Measurements from ENCODE around the gene LRRC47.

LRRC47 gene

DNA sequence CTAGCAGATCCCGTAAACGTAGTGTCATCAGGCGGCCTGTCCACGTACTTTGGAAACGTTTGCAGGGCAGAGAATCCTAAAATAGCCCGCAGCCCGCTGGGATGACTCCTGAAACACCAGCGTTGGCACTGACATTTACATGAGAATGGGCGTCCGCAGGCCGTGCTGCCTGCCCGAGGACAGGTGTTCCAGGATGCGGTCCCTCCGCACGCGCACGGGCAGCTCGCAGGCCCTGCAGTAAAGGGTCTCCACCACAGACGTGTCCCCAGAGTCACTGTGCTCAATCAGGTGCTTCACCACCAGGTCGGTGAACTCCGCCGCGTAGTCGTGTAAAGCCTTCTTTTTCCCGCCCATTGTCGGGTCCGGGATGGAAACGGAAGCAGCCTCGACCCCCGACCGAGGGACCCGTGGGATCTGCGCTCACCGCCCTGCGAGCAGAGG lies 49.9 kb downstream of the LRRC47 start:
- DNase-seq = no peak

DNA sequence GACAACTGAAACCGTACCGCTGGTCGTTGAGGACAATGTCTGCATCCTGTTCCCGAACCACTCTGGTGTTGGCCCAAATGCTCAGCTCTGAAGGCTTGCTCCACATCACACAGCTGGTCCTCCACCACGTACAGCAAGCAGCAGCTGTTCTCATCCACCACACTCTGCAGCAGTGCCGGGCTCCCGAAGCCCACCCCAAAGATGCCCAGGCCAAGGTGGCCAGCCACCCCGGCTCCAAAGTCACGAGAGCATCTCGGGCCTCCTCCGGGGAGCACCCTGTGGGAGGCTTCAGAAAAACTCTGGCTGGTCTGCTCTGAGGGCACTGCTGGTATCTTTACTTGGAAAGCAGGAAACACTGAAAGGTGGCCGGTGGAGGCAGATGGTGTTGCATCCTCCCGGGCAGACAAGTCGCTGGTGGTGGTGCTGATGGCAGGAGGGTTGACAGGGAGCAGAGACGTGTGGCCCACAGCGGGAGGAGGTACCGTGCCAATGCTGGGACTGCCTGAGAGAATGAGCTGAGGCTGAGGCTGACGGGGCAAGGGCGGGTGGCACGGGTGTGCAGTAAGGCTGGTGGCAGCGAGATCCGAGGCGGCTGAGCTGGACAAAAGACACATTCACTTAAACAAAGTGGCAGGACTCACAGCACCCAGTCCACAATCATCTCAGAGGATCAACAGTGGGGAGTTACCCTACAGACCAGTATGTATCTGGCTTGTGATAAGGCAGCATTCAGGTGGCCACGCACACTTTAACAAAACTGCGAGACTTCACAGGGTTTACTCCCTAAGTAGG lies 50.5 kb downstream of the LRRC47 start:
- DNase-seq = no peak

DNA sequence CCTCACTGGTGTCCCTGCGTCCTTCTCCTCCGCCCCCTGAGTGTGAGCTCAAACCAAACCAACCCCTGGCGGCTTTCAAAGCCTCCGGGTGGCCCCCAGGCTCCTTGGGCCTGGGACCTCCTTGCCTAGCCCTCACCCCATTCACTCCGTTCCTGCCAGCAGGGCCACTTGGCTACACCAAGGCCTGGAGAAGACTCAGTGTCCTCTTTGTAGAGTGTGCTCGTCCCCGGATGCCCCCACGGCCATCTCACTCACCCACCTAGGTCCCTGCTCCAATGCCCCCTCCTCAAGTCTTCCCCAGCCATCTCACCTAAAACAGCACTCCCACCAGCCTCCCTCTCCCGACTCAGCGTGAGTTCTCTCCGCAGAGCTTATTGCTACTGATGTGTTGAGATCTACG lies 51.2 kb downstream of the LRRC47 start:
- DNase-seq = no peak

DNA sequence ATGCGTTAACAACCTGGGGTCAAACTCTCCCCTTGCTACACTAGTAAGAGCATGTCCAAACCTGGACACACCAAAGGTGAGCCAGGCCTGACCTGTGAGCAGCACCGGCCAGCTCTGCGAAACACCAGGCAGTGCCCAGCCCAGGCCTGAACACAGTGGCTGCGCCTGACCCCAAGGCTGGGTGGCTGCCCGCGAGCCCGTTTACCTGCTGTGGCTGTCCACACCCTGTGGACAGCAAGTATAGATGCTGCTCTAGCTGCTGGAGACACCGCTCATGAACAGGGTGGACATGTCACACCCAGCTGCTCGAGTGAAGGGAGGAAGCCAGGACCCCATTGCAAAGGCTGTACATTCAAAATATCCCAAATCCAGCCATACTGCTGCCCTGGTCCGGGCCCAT lies 51.7 kb downstream of the LRRC47 start:
- no peak for DNase-seq

DNA sequence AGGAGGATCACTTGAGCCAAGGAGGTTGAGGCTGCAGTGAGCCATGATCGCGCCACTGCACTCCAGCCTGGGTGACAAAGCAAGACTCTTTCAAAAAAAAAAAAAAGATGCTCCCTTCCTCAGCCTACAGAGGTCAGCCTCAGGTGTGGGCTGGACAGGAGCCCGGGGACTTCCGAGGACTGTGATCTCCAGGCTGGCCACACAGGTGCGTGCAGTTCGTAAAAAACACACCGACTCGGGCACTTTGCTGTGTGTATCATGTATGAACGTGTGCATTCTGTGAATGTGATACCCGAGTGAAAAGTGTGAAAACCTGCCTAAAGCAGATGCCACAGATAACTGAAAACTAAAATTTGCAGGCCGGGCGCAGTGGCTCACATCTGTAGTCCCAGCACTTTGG lies 52.5 kb downstream of the LRRC47 start:
- DNase-seq = no peak

DNA sequence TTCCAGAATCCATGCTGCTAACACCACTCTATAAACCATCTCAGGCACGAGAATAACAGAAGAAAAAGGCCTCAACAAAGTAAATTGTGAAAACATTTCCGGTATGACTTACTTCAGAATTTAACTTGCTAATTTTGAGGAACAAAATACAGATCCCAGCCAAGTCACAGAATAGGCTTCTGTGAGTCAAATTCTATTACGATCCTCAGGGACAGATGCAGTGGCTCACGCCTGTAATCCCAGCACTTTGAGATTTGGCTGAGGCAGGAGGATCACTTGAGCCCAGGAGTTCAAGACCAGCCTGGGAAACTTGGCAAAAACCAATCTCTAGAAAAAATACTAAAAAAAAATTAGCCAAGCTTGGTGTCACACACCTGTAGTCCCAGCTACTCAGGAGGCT lies 52.9 kb downstream of the LRRC47 start:
- DNase-seq = no peak

DNA sequence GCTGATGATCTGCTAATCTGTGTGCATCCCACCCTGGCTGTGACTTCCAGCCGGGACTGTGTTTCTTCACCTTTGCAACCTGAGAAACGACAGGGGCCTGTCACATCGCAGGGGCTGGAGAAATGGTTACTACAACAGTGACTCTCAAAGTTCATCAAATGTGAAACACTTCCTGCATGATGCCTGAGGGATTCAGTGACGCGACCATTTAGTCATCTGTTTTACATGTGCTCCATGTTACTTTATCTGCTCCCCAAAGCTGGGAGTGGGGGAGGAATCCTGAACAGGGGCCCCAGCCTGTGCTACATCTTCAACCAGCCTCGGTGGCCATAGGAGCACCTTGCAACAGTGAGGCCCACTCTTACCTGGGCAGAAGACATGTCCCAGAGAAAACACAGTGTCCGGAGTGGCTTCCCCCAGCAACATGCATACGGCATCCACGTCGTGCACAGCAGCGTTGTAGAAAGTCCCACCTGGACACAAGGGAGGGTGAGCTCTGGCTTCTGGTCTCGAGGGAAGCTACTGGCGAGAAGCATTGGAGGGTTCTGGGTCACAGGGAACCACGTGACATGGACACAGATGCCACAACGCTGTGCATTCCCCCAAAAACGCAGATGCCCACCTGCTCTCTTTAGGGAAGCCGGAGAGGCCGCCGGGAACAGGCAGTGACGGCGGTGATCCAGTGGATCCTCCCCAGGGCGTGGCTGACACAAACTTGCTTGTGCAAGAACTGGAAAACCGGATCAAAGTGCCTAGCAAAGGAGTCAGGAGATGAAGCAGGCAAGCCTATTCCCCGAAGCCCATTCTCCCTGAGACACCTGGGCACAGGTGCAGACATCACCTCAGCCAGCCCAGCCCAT lies 53.6 kb downstream of the LRRC47 start:
- no peak for DNase-seq

DNA sequence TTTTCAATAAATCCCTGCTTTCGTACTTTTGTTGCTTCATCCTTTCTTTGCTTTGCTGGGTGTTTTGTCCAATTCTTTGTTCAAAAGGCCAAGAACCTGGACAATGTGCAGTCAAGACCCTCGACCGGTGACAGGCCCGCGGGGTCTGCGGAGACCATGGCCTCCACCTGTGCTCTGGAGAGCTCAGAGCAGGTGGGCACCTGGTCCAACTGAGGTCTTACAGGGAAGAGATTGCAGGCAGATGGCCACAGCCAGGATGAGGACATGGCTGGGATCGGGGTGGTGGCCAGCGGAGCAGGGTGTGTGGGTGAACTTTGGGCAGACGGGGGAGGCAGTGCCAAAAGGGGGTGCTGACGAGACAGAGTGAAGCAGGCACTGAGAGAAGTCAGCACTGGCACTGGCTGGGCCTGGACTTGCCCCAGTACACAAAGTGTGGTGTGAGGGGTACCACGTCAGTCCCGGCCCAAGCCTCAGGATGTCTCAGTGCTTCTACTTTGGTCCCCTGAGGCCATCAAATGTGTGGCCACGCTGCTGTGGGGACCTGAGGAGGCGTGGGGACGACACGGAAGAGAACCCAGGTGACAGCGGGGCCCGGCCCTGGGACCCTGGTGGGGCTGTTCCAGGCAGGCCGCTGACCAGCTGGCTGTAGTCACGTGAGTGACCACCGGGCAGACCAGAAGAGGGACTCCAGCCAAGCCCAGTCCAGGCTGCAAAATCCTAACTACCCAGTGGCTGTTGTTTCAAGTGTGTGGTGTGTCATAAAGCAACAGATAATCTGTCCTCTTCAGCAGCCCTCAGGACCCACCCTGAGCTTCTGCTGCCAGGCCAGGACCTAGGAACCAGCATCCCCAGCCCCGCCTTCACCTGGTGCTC lies 54.5 kb downstream of the LRRC47 start:
- DNase-seq = no peak

DNA sequence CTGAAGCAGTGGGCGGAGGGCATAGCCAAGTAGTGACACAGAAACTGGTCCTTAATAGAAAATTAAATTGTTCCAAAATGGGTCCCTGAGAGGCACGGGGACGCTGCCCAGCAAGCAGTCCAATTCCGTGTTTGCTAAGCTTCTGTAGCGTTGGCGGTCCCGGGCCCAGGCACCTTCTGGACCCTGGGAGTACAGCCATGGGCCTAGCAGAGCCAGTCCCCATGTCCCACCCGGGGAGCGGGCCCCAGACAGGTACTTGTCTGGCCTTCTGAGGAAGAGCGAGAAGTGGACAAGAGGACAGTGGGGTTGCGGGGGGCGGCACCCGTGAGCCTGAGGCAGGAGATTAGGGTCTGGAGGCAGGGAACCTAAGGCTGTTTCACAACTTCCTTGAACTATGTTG lies 55.5 kb downstream of the LRRC47 start:
- no peak for DNase-seq

DNA sequence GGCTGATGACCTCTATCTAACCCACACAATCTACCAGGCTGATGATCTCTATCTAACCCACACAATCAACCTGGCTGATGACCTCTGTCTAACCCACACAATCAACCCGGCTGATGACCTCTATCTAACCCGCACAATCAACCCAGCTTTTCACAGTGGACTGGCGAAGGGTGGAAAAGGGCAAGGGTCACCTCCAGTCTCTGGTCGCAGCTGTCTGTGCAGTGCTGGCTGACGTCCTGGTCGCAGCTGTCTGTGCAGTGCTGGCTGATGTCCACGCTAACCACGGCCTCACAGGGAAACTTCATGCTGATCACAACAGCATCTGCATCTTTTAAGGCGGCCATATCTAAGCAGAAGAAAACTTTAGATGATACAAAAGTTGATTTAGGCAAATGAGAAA lies 56.3 kb downstream of the LRRC47 start:
- no peak for DNase-seq

DNA sequence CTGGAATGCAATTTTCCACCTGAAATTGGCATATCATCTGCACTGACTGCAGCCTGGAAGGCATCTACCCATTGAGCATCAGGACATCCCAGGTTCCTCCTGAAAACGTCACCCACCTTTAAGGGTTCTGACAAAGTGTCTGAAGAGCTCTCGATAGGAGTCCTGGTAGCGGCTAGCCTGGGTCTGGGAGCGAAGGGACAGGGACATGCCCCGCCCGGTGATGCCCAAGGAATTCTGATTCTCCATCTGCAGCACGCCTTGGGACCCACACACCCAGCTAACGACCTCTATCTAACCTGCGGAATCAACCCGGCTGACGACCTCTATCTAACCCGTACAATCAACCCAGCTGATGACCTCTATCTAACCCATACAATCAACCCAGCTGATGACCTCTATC lies 57.4 kb downstream of the LRRC47 start:
- DNase-seq = no peak

DNA sequence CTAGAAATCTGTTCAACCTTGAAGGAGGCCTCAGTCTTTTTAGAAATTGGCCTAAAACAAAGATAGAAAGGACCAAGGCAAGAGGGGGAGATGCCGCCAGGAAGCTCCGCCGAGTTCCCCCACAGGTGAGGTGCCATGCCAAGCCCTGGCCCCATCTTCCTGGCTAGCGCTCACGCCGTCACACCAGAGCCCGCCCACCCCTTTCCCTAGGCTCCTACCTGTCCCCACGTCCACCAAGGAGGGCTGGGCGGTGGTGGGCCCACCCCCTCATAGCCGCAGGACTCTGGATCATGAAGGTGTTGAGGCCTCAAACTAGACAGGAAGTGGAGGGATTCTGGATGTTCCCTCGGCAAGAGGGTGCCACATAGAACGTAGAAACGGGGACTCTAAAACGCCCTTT lies 59.6 kb downstream of the LRRC47 start:
- no peak for DNase-seq

DNA sequence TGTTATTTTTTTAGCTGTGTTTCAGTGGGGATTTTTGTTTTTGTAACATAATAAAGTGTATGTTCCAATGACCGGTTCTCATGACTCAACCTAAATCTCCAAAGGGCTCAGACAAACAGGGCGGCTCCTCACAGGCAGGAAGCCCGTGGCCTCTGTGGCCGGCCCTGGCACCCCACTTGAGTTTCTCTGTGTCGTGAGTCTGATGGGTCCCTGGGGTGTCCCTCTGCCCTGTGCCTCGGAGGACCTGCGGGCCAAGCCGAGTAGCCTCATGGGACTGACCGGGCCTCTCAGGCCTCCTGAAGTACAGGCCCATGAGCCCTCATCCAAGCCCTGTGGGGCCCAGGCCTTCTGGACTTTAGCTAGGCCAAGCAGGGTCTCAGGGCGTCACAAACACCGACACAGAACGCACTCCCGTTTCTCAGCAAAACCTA lies 60.2 kb downstream of the LRRC47 start:
- DNase-seq = no peak

DNA sequence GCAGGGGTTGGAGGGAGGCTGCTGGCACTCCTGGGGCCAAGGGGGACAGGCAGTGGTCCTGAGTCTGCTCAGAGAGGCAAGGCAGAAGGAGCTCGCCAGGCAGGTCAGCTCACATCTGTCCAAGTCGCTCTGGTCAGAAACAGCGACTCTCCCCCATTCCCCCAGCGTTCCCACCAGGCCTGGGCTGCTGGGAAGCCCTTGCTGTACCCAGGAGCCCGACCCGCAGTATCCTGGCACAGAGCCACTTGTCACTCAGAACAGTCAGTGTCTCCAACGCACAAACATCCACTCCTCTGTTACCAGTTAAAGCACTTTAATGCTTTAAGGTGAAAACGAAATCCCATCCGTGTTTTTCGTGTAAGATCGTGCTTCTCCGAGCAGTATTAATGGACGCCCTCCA lies 60.6 kb downstream of the LRRC47 start:
- DNase-seq = no peak

DNA sequence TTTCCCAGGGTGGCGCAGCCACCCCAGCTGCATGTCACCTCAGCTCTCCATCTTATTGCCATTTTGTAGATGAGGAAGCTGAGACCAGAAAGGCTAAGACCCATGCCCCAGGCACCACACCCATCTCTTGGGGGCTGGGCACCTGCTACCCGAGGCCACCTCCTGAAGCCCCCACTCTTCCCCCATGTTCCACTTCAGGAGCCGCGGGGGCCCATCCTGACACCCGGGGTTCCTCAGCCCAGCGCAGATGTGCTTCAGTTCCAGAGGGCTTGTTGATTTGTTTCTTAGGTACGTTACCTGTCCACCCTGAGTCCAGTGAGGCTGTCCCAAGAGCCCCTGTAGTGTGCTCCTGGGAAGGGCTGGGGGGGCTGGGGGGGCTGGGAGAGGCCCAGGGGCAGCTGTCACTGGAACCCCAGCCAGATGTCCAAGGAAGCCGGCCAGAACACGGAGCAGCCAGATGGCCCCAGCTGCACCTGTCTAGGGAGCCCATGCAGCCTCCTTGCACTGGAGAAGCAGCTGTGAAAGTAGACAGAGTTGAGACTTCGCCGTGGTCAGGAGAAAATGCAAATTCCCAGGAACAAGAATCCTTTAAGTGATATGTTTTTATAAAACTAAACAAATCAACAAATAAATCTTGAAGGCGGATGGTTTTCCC lies 61.1 kb downstream of the LRRC47 start:
- DNase-seq = peak; percentile 67

DNA sequence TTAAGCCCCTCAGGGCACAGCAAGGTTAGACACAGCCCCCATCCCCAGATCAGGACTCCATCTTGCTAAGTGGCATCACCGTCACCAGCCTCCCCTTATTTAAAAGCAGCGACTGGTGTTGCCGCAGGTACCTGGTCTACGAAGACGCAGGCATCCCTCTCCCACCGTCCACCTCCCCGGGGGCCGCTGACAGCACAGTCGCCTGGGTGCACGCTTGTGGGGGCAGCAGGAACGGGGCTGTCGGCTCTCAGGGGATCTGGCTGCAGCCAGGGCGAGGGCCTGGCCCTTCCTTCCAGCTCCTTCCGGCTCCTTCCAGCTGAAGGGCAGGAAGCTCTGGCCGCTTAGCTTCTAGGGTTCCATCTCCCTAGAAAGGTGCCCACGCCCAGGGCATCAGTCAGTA lies 61.7 kb downstream of the LRRC47 start:
- no peak for DNase-seq

DNA sequence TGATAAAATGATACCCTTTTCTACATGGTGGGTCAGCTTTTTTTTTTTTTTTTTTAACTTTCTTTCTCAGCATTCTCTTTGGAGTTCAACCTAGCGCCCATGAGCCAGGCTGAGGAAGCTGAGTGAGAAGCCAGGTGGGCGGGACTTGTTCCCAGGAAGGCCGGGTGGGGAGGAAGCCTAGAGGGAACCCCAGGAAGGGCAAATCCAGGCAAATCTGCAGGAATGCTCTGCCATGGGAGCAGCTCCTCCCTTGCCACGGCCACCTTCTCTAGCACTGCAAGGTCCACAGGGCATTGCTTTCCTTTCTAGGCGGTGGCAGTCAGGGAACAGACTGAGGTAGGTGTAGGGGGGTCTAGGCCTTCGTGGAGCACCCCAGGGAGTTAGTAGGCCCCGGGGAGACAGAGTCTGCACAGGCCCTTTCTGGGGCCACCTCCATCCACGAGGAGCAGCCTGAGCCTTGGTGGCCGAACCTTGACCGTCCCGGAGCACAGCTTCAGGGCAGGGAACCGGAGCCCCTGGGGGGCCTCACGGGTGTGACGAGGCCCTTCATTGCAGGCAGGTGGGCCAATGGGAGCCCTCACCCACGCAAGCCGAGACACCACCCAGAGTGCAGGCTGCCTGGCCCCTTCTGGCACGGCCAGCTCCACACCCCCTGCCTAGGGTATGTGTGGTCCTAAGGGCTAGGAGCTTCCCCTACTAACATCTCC lies 62.3 kb downstream of the LRRC47 start:
- DNase-seq = no peak

DNA sequence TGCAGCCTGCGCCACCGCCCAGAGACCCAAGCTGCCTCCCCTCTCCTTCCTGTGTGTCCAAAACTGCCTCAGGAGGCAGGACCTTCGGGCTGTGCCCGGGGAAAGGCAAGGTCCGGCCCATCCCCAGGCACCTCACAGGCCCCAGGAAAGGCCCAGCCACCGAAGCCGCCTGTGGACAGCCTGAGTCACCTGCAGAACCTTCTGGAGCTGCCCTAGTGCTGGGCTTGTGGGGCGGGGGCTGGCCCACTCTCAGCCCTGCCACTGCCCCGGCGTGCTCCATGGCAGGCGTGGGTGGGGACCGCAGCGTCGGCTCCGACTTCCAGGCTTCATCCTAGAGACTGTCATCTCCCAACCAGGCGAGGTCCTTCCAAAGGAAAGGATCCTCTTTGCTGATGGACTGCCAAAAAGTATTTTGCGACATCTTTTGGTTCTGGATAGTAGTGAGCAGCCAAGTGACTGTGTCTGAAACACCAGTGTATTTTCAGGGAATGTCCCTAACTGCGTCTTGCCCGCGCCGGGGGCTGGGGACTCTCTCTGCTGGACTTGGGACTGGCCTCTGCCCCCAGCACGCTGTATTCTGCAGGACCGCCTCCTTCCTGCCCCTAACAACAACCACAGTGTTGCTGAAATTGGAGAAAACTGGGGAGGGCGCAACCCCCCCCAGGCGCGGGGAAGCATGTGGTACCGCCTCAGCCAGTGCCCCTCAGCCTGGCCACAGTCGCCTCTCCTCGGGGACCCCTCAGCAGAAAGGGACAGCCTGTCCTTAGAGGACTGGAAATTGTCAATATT lies 63.0 kb downstream of the LRRC47 start:
- no peak for DNase-seq

DNA sequence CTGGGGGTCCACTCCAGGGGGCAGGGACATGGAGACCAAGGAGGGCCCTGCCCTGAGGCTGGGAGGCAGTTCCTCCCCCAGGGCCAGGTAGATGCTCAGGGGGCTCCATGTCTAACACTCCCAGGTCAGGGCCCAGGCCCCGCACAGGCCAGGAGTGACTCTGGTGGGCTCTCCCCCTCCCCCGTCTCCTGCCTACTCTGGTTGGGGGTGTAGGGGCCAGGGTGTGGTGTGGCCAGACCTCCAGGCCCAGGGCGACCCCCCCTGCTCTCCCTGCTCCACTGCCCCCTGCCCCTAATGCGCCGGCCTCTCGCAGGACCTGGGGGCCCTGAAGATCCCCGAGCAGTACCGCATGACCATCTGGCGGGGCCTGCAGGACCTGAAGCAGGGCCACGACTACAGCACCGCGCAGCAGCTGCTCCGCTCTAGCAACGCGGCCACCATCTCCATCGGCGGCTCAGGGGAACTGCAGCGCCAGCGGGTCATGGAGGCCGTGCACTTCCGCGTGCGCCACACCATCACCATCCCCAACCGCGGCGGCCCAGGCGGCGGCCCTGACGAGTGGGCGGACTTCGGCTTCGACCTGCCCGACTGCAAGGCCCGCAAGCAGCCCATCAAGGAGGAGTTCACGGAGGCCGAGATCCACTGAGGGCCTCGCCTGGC lies 63.7 kb downstream of the LRRC47 start:
- no peak for DNase-seq

DNA sequence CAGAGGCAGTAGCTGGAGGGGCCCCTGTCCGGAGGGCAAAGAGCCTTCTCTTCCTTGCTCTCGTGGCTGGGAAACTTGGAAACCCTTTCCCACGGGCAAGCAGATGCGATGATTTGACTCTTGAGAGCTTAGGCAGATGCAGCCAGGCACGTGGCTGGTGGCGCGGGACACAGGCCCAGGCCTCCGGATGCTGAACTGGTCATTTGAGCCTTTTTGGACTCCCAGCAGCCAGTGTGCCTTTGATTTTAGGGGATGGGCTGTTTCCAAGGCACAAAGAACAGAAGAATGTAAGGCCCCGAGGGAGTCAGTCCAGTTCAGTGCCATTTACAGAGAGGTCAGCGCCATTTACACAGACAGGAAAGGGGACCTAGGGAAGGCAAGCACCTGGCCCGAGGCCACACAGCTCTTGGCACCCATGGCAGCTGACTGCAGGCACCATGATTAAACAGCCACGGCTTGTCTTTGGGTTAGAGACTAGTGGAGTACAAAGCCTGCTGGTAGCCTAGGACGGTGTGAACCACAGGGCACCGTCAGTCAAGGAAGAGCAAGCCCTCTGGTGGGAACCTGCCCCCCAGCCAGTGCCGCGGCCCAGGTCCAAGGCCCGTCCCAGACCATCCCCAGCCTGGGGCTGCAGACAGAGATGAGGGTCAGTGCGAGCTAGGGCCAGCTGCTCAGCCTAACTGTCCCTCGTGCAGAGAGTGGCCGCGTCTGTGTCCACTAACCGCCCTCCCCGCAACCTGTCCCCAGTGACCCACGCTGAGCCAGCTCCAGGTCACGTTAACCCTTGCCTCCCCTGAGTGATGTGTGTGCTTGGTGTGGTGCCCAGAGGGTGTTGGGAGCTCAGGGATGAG lies 64.5 kb downstream of the LRRC47 start:
- no peak for DNase-seq
